GM18519 (cell line): Measurements from ENCODE around the gene PTPN6.

Source experiments
- ATAC-seq: cut with Tn5 transposase; IDR thresholded peaks from one replicate; pipeline ENCODE4 v1.9.1; 2021; ENCODE audit warnings: mild to moderate bottlenecking, moderate library complexity; ENCODE audit not compliant: unreplicated experiment, low FRiP score

PTPN6 gene

GRCh38 chr12:6963791-6964413 lies 12.7 kb downstream of the PTPN6 start:
- ATAC-seq, result no peak

- no peak for ATAC-seq
Measured at GRCh38 chr12:6964605-6965025, 13.5 kb downstream of the PTPN6 start.

GRCh38 chr12:6965026-6965661 lies 14.0 kb downstream of the PTPN6 start:
- ATAC-seq, result no peak

GRCh38 chr12:6965714-6966113 lies 14.6 kb downstream of the PTPN6 start:
- ATAC-seq, result no peak

GRCh38 chr12:6966351-6966750 lies 15.2 kb downstream of the PTPN6 start:
- ATAC-seq, result no peak

- ATAC-seq, result no peak
Measured at GRCh38 chr12:6967651-6968100, 16.5 kb downstream of the PTPN6 start.

- no peak for ATAC-seq
Measured at GRCh38 chr12:6968426-6968825, 17.3 kb downstream of the PTPN6 start.

GRCh38 chr12:6970096-6970527 lies 19.0 kb downstream of the PTPN6 start:
- peak; percentile 20 for ATAC-seq

GRCh38 chr12:6974180-6974579 lies 23.0 kb downstream of the PTPN6 start:
- no peak for ATAC-seq

- no peak for ATAC-seq
Measured at GRCh38 chr12:6975297-6976032, 24.3 kb downstream of the PTPN6 start.

- no peak for ATAC-seq
Measured at GRCh38 chr12:6977653-6978052, 26.5 kb downstream of the PTPN6 start.

GRCh38 chr12:6978188-6978587 lies 27.0 kb downstream of the PTPN6 start:
- ATAC-seq, result no peak

GRCh38 chr12:6978611-6979011 lies 27.5 kb downstream of the PTPN6 start:
- ATAC-seq, result no peak

- ATAC-seq, result no peak
Measured at GRCh38 chr12:6979021-6979420, 27.9 kb downstream of the PTPN6 start.

- no peak for ATAC-seq
Measured at GRCh38 chr12:6979453-6979852, 28.3 kb downstream of the PTPN6 start.

GRCh38 chr12:6980075-6980474 lies 28.9 kb downstream of the PTPN6 start:
- ATAC-seq, result no peak

GRCh38 chr12:6980740-6981139 lies 29.6 kb downstream of the PTPN6 start:
- ATAC-seq, result no peak

GRCh38 chr12:6981152-6982052 lies 30.2 kb downstream of the PTPN6 start:
- no peak for ATAC-seq

- no peak for ATAC-seq
Measured at GRCh38 chr12:6982532-6982931, 31.4 kb downstream of the PTPN6 start.

- ATAC-seq, result no peak
Measured at GRCh38 chr12:6987956-6988553, 36.9 kb downstream of the PTPN6 start.
